Measurements from ENCODE around the gene PURA.

The PURA gene

DNA sequence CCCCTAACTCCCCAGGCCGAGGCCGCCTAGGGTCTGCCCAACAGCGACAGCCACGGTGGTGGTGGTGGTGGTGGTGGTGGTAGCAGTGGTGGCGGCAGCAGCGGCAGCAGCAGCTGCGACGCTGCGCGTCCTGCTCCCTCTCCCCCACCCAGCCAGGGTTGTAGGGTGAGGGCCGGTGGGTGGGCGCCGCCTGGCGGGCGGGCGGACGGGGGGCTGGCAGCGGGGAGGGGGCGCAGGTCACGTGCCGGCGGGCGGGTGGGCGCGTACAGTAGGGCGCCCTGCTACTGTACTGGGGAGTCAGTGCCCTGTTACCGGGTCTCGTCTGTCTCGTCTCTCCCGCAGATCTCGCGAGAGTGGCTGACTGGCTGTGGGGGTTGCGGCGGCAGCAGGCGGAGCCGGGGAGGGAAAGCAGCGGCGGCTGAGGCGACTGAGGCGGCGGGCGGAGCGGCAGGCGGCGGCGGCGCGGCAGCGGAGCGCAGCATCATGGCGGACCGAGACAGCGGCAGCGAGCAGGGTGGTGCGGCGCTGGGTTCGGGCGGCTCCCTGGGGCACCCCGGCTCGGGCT is at the start of gene PURA:
TSS of gene PURA (plus strand) at position 411 of the 565 bp plus-strand sequence. CDS start at position 484, 73 bp downstream.
- DNase-seq (ENCODE audit: low read depth in 2 of 2) = peak; percentile 93 to 95

DNA sequence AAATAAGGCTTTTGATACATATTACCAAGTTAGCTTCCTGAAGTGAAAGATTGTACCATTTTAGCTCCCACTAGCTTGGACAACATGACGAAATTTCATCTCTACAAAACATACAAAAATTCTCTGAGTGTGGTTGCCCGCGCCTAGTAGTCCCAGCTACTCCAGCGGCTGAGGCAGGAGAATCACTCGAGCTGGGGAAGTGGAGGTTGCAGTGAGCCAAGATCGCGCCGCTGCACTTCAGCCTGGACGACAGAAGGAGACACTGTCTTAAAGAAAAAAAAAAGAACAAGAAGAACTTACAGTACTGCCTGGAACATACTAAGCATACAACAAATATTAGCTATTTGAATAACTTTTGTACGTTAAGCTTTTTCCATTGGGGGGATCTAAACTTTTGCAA is 41.1 kb upstream of the PURA start:
- no peak for DNase-seq (ENCODE audit: low read depth in 2 of 2)

DNA sequence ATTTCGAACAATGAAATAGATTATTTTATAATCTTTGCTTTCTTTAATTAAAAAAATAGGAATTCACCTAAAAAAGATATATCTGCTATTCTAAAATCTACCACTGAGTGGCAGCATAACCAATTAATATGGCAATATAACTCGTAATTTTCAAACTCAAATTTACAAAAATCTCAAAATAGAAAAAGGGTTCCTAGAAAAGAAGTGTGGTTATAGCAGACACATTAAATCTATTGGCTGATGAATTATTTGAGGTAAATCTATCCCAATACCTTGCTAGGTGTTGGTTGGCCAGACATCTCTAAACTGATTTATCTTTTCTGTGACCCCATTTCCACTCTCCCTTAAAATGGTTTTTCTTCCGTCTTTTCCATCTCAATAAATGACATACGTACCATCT is 40.6 kb upstream of the PURA start:
- DNase-seq (ENCODE audit: low read depth in 2 of 2) = no peak

DNA sequence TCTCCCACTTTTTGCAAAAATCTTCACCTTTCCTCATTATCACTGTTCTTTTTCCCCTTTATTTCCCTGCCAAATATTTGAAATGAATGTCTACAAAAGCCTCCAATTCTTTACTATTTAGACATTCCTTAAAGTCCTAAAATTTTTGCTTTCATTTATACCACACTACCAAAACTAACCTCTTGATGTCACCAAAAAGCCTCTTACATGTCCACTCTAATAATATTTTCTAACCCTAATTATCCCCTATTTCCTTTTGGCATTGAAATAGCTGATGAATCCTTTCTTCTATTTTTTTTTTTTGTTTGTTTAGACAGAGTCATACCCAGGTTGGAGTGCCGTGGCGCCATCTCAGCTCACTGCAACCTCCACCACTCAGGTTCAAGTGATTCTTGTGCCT is 38.5 kb upstream of the PURA start:
- no peak for DNase-seq (ENCODE audit: low read depth in 2 of 2)

DNA sequence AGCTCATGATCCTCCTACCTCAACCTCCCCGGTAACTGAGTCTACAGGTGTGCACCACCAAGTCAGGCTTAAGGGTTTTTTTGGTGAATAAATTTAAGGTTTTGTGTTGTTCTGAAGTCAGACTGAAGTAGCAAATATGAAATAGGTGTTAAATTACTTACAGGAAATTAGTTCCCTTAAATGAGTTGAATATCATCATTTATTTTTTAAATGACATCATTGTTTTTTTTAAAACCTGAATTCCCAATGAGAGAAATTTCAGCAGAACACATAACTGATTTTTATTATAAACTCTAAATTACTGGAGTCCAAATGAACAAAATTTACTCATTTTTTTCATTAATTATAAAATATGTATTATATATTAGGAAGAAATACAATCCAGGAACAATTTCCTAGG is 37.8 kb upstream of the PURA start:
- no peak for DNase-seq (ENCODE audit: low read depth in 2 of 2)

DNA sequence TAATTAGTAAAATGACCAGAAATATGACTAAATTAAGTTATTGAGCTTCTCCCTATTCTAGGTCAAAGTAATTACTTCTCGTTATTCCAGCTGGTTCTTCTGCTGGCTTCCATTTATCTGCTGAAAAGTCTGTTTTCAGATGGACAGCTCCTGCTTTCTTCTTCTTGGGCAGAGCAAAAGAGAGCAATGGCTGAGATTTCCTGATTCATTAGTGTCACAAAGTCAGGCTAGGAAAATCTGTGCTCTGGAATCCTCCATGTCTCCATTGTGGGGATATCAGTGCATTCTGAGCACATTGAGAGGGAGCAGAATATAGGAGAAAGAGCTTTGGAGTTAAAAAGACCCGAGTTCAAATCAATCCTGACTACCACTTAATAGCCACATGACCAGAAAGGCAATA is 37.1 kb upstream of the PURA start:
- no peak for DNase-seq (ENCODE audit: low read depth in 2 of 2)

DNA sequence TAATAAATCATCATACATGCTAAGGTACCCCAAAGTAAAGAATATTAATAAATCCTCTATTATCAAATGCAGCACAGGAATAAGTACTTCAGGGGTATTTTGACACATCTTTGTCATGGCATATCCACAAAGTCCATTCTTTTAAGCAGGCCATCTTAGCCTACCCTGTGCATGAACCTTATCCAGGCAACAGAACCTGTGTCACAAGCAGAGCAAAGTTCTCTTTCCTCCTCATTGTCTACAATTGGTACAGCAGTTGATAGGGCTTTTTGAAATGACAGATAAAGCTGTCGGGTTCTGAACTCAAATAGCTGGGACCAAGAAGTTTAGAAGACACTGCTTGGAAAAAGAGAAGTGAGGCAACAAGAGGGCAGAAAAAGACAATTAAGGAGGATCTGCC is 30.8 kb upstream of the PURA start:
- no peak for DNase-seq (ENCODE audit: low read depth in 2 of 2)

DNA sequence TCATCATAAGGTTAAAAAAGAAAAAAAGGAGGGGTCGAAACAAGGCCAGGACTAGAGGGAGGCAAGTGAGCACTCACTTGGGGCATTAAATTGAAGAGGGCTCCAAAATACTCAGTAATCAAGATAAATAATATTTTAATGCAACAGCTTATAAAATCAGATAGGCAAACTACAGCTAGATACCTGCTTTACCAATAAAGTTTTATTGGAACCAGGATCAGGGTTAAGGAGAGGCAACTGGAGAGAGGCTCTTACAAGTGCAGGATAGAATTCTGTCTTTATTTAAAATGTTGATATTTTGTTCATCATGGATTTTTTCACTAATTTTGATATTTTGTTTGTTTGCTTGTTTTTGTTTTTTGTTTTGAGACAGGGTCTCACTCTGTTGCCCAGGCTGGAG is 30.3 kb upstream of the PURA start:
- DNase-seq (ENCODE audit: low read depth in 2 of 2) = no peak

DNA sequence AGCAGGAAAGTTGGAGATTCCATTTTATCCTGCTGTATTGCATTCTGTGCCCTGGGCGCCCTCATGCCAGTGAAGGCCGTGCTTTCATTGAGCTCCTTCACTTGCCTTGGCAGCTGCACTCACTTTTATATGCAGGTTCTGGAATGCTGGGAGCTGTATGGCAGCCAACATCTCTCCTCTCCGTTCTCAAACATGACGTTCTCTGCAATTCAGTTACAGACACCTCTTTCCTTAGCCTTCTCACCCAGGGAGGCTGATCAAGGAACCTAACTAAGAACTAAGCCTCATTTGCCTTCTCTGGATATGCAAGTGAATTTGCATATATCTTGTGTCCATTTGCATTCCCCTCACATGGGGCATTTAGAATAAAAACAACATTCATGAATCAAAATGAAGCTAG is 29.4 kb upstream of the PURA start:
- no peak for DNase-seq (ENCODE audit: low read depth in 2 of 2)

DNA sequence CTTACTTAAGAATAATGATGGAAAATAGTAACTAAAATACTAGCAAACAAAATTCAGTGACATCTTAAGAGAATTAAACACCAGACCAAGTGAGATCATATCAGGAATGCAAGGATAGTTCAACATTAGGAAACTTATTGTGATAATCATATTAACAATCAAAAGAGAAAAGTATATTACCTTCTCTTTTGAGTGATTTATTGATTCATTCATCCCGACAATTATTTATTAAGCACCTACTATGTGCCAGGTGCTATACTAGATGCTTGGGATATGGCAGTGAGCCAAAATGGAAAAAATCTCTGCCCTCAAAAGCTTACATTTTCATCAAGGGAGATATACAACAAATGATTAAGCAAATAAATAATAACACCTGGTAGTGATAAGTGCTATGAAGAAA is 23.7 kb upstream of the PURA start:
- no peak for DNase-seq (ENCODE audit: low read depth in 2 of 2)

DNA sequence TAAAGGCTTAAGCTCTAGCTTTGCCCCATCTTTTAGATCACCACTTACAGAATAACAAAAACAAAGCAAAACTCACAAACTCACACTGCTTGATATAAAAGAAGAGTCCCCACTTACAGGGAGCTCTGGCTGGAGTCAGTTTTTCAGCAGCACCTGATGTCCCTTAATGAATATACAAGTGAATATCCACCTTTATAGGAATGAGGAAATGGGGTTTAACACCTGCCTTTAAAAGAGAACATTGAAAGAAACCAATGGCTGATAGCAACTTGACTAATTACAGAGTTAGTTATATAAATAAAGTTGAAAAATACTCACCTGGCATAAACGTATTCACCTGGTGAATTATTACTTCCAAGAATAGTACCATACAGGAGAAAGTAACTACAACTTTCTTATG is 20.7 kb upstream of the PURA start:
- DNase-seq (ENCODE audit: low read depth in 2 of 2) = no peak

DNA sequence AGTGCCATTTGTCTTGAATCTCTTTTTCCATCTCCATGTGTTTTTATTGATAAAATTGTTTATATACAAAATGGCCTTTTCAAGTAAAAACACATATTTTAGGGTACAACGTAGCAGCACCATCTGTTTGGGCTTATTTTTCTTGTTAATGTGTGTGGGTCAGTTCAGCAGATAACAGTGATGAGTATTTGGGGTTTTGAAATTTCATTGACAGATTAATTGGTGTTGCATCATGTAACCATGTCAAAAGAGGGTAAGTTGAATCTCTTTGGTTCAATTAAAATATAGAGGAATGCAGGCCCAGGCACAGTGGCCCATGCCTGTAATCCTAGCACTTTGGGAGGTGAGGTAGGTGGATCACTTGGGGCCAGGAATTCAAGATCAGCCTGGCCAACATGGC is 20.0 kb upstream of the PURA start:
- no peak for DNase-seq (ENCODE audit: low read depth in 2 of 2)

DNA sequence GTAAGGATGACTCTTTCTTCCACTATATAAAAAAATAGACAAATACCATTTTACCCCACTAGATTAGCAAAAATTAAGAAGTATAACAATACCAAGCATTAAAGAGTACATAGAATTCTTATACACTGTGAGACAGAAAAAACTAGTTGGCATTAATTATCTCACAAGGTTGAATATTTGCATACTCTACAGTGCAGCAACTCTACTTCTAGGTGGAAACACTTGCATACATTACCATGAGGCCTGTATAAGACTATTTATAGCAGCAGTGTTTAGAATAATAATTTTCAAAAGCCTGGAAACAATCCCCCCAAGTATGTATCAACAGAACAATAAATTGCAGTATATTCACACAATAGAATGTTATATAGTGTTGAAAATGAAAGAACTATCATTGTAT is 19.0 kb upstream of the PURA start:
- DNase-seq (ENCODE audit: low read depth in 2 of 2) = no peak

DNA sequence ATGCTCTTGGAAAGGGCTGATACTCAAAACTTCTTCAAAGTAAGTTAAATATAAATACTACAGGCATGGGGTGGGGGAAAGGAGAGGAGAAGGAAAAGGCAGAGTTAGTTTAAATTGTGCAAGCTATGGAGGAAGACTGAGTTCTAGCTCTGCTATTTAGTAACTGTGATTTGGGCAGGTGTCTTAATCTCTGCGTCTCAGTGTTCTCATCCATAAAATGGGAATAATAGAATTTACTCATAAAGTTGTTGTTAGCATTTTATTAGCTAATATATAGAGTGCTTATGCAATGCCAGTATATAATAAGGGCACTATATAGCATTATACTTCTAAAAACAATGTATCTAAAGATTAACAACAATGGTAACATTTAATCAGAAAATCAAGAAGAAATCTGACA is 12.7 kb upstream of the PURA start:
- no peak for DNase-seq (ENCODE audit: low read depth in 2 of 2)

DNA sequence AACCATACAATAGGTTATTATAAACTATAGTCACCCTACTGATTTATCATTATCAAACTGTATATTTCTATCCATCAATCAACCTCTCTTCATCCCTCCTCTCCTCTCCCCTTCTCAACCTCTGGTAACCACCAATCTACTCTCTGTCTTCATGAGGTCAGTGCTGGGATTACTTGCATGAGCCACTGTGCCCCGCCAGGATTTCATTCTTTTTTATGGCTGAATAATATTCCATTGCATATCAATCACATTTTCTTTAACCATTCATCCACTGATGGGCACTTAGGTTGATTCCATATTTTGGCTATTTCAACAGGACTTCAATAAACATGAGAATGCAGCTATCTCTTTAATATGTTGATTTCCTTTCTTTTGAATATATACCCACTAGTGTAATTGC is 10.8 kb upstream of the PURA start:
- no peak for DNase-seq (ENCODE audit: low read depth in 2 of 2)

DNA sequence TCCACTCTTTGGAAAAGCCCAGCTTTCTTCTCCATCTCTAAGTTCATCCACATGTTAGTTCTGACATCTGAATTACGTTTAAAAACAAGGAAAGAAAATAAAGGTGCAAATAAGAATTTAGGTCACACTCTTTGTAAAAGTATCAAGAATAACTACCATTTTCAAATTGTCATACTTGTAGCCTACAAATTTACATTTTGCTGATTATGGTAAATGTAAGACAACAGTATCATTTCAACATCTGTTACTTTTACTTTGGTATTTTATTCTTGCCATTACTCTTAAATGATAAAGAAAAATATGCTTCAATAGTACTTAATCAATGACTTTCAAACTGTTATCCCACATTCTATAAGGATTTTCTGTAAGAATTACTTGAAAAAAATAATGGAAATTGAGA is 9.8 kb upstream of the PURA start:
- no peak for DNase-seq (ENCODE audit: low read depth in 2 of 2)

DNA sequence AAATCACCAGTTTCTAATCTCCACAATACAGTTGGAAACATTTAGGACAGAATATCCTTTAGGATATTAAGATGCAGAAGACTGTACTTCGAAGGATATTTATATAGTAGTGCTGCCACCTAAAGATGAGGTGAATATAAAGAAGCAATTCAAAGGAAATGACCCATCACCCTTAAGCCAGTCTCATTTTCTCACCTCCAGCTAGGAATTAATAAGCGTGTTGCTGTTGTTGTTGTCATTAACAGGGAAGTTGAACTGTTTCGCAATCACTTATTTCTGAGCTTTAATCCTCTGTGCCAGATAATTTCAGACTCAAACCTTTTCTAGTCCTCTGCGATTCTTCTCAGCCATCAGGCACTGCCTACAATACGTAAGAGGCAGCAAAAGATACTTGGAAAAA is 7.8 kb upstream of the PURA start:
- no peak for DNase-seq (ENCODE audit: low read depth in 2 of 2)

DNA sequence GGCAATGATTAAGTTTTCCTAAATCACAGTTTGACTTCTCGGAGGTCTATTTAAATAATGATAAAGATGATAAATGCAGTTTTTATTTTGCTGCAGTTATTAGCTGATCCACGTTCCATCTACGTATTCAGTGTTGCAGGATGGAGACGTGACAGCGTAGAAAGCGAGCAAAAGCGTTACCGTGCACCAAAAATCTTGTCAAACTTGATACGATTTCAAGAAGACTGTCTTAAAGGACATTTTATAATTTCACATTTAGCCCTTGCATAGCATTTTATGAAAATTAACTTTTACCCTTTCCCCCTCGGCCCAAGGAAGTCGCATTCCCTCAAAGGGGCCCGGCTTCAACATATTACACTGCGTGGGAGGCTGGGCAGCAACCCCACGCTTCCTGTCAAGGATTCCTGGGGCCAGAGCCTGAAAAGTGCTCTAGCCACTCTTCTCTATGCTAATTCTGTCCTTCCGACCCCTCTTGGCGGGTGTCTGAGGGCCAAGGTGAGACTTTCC is 7.1 kb upstream of the PURA start:
- DNase-seq (ENCODE audit: low read depth in 2 of 2) = no peak

DNA sequence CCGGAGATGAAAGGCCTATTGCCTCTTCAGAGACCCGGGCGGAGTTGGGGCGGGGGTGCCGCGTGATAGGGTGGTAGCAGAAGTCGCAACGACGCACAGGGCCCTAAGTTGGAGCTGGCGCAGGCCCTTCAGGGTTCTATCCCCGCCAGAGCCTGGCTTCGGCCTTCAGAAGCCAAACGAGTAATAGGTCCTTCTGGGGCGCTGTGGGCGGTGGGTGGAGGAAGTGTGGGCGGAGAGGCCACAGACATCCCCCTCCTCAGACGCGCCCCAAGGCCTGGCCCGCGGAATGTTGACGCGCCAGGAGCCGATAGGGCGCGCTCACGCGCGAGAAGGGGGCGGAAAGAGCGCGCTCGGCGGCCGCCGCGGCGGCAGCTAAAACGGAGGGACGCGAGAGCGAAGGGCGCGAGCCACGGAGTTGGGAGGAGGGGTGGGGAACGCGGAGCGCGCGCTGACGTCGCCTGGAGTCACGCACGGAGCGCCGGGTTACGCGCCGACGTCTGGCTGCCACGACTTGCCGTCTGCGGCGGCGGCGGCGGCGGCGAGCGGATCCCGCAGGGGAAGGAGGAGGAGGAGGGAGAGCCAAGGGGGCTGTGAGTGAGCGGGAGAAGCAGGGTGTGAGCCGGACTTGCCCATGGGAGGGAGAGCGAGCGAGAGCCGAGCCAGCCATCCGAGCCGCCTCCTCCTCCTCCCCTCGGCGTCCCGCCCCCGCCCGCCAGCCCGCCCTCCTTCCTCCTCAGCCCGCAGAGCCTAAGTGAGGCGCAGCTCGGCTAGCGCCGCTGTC is 6.4 kb upstream of the PURA start:
- peak; percentile 82 to 89 for DNase-seq (ENCODE audit: low read depth in 2 of 2)

DNA sequence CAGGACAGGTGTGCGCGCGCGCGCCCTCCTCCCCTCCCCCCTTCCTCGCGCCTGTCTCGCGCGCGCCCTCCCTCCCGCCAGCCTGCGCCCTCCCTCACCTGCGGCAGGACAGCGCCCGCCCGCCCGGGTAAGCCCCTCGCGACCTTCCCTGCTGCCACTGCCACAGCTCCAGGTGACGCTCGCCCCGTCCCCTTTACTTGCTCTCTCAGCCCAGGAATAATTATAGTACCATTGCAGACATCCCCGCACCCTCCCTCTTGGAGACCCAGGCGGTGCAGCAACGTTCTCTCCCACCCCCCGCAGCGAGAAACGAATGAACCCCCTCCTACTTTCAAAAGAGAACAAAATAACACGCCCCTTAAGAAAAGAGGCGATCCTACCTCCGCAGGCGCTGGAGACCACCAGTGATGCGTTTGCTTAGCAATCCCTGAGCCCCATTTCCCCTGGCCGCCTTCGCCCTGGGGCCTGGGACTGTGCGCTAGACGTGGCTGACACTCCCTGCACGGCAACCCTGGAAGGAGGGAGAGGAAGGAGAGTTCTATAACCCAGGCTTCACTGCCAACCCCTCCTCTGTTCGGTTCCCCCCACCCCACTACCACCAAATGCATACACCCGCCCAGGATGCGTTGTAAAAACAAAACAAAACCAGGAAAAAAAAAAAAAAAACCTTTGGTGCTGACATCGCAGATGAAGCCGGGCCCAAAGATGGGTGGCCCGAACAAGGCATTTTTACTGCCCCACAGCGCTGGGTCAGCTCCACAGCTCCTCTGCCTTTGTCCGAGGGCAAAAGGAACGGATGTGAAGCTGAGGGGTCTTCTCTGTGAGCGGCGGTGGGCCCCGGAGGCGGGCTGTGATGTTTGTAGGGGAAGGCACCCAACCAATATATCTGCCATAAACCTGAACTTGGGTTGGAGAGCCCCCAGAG is 5.6 kb upstream of the PURA start:
- DNase-seq (ENCODE audit: low read depth in 2 of 2) = no peak

DNA sequence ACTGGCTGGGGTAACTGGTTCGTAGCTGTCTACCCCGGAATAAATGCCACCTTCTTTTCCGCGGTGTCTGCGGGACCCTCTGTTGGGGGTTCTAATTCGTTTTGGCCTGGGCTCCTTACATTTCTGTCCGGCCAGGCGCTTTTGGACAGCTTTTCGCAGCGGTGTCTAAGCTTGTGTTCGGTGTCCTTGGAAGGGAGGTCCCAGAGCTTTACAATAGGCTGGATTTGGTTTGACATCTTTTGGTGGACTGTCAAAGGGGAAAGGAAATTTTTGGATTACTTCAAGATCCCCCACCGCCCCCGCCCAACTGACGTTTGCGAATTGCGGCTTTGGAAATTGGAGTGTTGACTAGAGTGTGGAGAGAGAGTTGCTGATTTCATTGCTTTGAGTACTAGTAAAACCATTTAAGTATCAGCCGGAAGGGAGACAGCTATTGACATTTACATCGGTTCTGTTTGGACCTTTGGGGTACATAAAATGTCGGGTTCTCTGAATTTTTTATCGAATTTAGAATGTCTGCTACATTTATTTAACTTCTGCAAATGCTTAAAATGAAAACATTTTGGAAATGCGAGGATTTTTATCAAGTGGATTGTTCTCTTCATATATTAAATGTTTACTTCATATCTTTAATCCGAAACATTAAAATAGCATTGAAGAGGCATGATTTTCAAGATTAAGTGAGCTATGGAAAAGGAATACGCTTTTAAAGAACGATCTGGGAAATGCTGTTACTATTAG is 4.7 kb upstream of the PURA start:
- DNase-seq (ENCODE audit: low read depth in 2 of 2) = no peak
